Omental fat pad (tissue), 4 donors: ENCODE data around the gene JAZF1. TPM values are rescaled to one million over a fixed set of nuclear protein-coding genes. Genes with fewer than 3 reads are reported as not detected.
A peak's percentile ranks its signal among the peaks of the same experiment; 100 is the strongest.

Source experiments
- ATAC-seq: fragments of 150-250 bp; one replicate; pipeline ENCODE4 v1.9.1; 2016; ENCODE audit warnings: mild to moderate bottlenecking, moderate library complexity; ENCODE audit not compliant: low FRiP score
- DNase-seq: peaks from one replicate; pipeline ENCODE4 v3.0.0-alpha.2; 2019; ENCODE audit warnings: low spot score
- total RNA-seq, 4 donors: library from RNA; depleted of rRNA; stranded (reverse); fragments of >200 nt; gene quantifications; one replicate each; pipeline ENCODE4 v1.1.0, GENCODE V29; 2016
- TF ChIP-seq, protein P1 (sequence below), 3 donors: fragments of 450-650 bp; IDR thresholded peaks; one replicate each; pipeline ENCODE4 v1.5.1; 2016 to 2017; ENCODE audit warnings: antibody characterized with exemption in 3 of 3, mild to moderate bottlenecking in 3 of 3, moderate library complexity in 2 of 3

JAZF1 gene
- total RNA-seq, 4 donors from 2014 or later: 12.1 to 15.3 (median 12.8) TPM

DNA sequence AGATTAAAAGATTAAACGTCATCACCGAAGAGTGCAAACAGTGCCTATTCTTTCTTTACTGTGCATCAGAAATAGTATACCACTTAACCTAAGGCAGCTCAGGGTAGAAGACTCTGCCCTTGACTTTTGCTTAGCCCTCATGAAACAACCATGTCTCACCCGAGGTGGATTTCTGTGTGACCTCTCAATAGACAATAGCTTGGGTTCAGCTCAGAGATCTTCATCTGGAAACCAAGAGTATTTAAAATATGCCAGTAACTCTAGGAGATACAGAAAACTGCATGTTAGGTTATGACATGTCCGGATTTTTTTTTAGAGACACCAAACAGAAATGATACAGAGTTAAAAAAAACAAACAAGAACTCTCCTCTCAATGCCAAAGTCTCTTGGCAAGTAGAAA, 75.8 kb downstream of the JAZF1 start:
- no peak for DNase-seq
- TF ChIP-seq, protein P1, sequence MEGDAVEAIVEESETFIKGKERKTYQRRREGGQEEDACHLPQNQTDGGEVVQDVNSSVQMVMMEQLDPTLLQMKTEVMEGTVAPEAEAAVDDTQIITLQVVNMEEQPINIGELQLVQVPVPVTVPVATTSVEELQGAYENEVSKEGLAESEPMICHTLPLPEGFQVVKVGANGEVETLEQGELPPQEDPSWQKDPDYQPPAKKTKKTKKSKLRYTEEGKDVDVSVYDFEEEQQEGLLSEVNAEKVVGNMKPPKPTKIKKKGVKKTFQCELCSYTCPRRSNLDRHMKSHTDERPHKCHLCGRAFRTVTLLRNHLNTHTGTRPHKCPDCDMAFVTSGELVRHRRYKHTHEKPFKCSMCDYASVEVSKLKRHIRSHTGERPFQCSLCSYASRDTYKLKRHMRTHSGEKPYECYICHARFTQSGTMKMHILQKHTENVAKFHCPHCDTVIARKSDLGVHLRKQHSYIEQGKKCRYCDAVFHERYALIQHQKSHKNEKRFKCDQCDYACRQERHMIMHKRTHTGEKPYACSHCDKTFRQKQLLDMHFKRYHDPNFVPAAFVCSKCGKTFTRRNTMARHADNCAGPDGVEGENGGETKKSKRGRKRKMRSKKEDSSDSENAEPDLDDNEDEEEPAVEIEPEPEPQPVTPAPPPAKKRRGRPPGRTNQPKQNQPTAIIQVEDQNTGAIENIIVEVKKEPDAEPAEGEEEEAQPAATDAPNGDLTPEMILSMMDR (IDR thresholded peaks at IDR 0.05): no peak
- no peak for ATAC-seq

DNA sequence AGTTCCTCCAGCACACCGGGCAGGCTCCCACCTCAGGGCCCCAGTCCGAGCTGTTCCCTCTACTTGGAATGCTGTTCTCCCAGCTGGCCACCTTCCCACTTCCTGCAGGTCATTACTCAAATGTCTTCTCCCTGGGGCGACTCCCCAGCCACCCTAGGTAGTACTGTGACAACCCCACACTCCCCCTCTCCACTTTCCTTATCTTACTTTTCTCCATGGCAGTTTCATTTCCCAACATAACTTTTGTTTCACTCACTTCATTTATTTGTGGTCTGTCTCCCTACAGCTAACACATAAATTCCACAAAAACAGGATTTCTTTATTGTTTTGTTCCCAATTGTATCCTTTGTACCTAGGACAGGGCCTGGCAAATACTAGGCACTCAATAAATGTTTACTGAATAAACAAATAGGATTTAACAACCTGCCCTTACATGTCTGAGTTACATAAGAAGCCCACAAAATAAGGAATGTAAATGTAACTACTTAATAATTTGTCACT, 76.5 kb downstream of the JAZF1 start:
- ATAC-seq: no peak
- no peak for DNase-seq
- TF ChIP-seq, protein P1 (IDR thresholded peaks at IDR 0.05): no peak

DNA sequence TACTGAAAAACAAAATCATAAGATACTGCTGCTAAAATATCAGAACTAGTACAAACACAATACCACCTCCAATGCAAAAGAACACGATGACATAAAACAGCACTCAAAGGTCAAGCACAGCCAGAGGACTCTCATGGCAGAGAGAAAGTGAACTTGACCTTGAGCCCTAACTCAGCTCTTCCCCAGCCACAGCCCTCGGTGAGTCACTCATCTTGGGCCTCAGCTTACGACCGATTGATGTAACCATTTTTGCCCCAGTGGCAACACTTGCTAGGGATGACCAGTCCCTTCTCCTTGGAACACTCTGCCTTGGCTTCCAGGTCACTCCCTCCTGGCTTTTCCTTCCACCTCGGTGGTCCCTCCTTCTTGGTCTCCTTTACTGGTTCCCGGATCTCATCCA, 77.8 kb downstream of the JAZF1 start:
- ATAC-seq (peak; percentile 15), DNase-seq (no peak)
- TF ChIP-seq, protein P1 (IDR thresholded peaks at IDR 0.05): no peak

GRCh38 chr7:28096713-28097112, 83.9 kb downstream of the JAZF1 start:
- ATAC-seq (peak; percentile 86), DNase-seq (no peak)
- TF ChIP-seq, protein P1 (IDR thresholded peaks at IDR 0.05): peak in 1 of 3 donors; percentile 88

- TF ChIP-seq, protein P1 (IDR thresholded peaks at IDR 0.05): no peak
- DNase-seq (no peak), ATAC-seq (no peak)
These were observed 85.4 kb downstream of the JAZF1 start for GRCh38 chr7:28095231-28095630.

DNA sequence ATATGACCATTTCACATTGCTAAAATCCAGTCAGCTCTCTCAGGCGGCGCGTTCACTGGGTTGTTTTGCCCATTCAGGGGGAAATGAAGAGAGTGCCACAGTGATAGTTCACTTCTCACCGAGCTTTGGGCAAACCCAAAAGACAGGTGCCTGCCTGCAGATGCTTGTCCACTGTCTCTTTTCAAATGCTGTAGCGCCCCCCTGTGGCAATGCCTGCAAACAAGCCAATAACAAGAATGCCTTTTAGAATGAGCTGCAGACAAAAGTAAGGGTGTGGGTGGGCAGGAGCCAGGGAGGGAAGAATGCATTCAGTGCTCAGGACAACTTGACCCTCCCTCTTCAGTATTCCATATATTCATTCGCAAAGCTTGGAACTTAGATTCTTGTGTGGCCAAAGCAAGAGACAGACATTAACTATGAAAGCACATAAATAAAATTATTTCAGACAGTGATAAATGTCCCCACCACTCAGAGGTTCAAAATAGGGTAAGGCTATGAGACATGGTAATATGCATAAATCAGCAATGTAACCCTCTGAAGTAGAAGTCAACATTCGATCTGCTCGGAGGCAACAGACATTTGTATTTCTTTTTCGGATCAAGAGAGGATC, 86.9 kb downstream of the JAZF1 start:
- TF ChIP-seq, protein P1 (IDR thresholded peaks at IDR 0.05): no peak
- DNase-seq (peak; percentile 87), ATAC-seq (no peak)

DNA sequence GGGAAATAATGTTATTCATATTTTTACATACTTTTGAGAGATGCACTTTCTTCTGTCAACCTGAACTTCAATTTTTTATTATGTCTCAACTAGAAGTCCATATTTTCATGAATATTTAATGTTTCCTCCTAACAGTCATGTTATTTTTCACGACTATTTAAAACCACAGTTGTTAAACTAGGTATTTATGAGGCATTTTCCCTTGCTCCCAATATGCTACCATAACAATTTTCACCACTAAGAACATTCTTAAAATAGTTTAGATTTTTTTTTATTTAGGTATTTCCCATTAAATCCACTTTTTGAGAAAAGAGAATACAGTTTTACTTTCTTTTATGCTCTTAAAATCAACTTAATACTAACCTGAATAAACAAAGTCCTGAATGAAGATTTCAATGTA, 89.4 kb downstream of the JAZF1 start:
- TF ChIP-seq, protein P1 (IDR thresholded peaks at IDR 0.05): no peak
- DNase-seq: no peak
- ATAC-seq: no peak
